GM19438 (cell line): ENCODE data around the gene SLC9C1.

Experiments used
- ATAC-seq: cut with Tn5 transposase; IDR thresholded peaks from one replicate; pipeline ENCODE4 v1.9.1; 2021; ENCODE audit warnings: low read depth; ENCODE audit not compliant: unreplicated experiment

SLC9C1 gene

DNA sequence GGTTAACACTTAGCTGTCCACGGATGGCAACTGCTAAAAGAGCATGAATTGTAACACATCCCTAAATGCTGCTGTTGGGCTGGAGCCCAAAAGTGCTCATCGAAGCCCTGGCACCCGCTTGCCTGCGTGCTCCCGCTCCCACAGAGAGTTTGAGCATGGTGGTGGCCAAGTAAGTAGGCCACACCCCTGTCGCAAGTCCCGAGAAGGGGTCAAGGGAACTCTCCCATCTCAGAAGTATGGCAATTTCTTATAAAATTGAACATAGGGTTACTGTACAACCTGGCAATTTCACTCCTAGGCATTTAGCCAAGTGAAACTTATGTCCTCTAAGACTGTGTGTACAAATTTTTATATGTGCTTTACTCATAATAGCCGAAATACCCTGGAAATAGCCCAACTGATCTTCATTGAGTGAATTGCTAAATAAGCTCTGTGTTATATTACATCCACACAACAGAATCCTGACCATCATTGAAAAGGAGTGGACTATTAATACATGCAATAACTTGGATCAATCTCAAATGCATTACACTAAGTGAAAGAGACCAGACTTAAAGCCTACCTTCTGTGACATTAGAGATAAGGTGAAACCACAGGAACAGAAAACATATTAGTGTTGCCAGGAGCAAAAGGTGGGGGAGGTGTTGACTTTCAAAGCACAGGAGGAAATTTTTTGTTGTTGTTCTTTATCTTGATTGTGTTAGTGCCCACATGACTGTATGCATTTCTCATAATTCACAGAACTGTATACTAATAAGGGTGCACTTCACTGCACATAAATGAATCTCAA lies 159.5 kb downstream of the SLC9C1 start:
- no peak for ATAC-seq

DNA sequence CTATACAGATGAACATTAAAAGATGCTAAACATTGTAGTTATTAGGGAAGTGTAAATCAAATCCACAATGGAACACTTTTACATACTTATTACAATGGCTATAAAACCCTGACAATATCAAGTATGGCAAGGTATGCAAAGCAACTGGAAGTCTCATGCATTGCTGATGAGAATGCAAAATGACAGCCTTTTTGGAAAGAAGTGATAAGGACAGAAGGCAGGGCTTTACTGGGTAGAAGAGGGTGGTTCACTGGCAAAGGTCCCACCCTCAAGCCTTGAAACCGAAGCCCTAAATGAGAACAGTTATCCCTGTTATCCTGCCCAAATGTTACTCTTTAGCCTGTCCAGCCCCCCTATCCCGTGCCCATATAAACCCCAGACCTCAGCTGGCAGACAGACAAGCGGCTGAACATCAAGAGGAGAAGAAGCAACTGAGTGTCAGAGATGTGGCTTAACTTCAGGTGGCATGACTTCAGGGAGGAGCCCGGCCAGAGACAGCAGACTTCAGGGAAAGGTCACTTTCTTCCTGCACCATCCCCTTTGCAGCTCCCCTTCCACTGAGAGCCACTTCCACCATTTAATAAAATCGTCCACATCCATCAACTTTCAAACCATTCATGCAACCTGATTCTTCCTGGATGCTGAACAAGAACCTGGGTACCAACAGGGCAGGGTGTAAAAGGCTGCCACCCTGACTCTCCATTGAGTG lies 160.2 kb downstream of the SLC9C1 start:
- ATAC-seq: no peak

DNA sequence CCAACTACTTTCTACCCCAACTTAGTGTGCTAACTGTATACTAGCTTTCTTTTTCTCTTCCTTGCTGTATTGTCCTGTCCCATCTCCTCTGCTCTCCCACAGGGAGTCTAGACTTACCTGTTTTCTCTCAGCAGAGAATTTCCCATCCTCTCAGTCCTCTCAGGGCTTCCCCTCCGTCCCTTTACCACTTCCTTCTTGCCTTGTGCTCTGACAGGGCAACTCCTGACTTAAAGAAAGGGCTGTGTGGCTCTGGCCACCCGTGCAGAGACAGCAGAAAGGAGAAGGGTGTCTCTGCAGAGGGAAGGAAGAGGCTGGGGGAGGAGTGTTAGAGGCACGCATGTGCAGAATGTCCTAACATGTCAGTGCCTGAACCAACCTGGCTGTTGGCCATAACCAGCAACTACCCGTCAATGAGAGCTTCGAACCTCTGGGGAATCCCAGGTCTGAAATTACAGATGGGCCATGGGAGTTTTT lies 161.0 kb downstream of the SLC9C1 start, which contains the start of gene GCSAM:
Gene GCSAM, minus strand, starts transcription at position 274 of the 474 bp plus-strand sequence. Its CDS starts 128 bp downstream, at position 146.
- peak; percentile 66 for ATAC-seq

DNA sequence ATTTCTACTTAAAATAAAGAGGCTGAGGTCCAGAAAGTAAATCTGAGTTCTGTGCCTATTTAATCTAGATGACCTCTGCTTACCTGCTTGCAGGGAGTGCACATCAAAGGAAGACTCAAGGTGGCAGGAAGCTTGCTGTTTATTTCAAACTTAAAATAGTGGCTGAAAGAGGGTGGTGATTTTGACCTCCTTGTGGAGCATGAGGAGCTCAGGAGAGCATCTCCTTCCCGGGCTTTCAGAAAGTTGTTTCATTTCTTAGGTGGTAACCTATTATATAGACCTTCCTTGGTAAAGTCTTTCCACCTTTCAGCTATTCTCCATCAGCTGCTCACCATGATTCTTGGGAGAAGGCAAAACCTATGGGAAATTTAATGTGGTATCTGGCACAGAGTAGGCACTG lies 161.5 kb downstream of the SLC9C1 start:
- ATAC-seq: peak; percentile 5

- ATAC-seq: no peak
These were observed 161.9 kb downstream of the SLC9C1 start for GRCh38 chr3:112132088-112132487.

- no peak for ATAC-seq
These were observed 162.9 kb downstream of the SLC9C1 start for GRCh38 chr3:112131111-112131510.

- no peak for ATAC-seq
These were observed 163.4 kb downstream of the SLC9C1 start for GRCh38 chr3:112130638-112130993.

GRCh38 chr3:112129925-112130637 lies 163.9 kb downstream of the SLC9C1 start:
- ATAC-seq: no peak

DNA sequence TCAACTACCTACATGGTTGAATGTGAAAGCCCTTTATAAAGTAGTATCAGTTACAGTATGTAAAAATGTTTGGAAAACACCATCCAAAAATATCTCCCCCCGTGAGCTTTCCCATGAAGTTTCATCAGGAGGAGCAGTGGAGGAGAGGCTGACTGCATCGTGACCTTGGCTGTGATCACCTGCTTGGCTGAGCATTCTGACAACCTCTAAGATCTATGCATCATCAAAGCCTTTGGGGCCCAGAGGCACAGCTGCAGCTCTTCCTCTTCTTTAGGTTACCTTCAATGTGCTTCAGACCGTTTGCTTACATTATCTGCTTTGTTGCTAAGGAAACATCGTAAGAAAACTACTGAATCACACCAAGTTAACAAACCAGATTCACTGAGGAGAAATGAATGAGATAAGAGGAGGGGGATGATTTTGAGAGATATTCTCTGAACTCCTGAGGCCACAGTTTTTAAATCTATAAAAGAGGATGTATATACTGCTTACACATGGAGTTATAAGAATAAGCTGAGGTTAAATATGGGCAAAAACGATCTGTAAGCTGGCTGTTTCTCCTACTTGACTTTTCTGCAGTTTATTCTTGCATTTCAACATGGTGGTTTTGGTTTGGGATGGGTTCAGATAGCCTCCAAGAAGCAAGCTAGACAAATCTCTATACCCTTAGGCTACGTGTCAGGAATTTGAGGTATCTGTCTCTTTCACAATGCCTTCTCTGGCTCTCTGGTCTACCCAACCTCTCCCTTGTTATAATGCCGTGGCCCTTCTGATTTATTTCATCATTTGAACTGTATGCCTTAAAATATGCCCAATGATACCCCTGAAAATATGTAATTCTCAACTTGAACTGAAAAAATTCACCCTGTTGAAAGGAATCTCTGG lies 164.9 kb downstream of the SLC9C1 start:
- ATAC-seq: peak; percentile 34

DNA sequence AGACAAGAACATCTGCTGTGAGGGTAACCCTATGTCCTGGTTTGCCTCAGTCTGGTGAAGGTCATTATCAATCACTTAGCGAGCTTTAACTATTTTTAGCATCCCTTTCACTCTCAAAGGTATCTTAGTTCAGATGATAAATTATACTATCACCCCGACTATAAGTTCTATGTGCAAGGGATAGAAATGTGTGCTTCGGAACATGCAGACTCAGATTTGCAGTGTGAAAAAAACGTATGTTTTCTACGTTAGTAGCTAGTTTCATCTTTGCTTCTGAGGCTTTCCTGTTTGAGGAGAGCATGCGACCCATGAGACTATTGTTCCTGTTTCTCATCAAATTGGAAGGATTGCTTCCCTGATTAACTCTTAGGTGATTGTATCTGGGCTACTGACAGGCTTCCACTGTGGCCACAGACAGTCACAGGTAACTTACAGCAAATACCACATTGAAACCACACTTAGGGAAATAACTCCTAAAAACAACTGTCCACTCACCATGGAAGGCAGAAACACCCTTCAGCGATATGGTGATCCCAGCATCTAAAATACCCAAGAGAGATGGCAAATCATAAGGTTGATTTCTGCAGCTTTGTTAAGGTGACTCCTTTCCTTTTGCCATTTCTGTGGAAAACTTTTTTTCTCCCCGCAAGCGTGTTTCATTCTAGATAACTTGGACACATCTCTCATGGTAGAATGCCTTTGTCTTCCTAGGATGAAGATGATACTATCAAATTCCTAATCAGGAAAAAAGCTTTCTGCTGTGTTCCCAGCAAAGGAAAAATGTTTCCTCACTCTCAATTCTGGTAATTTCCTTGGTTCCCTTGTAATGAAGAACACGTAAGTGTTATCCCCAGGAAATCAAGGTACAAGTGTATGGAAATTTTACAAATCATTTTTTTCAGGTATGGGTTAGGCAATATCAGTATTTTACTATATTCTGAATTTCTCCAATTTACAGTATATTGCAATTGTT lies 166.2 kb downstream of the SLC9C1 start:
- no peak for ATAC-seq

DNA sequence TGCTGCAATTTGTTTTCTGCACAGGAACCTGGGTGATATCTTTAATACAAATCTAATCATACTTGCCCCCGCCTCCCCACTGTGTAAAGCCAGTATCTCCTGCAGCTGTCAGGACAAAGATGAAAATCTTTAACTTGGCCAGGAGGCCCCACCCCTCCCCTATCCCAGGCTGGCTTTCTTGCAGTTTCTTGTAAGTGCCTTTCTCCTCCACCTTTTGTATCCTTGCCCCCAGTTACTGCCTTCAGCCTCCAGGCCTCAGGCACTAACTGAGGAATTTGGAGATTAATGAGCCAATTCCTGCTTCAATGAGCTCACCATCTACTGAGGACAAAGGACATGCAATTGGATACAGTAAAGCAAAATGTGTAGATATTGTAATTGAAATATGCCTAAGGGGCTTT lies 167.5 kb downstream of the SLC9C1 start:
- no peak for ATAC-seq

GRCh38 chr3:112124907-112125607 lies 169.0 kb downstream of the SLC9C1 start:
- no peak for ATAC-seq

DNA sequence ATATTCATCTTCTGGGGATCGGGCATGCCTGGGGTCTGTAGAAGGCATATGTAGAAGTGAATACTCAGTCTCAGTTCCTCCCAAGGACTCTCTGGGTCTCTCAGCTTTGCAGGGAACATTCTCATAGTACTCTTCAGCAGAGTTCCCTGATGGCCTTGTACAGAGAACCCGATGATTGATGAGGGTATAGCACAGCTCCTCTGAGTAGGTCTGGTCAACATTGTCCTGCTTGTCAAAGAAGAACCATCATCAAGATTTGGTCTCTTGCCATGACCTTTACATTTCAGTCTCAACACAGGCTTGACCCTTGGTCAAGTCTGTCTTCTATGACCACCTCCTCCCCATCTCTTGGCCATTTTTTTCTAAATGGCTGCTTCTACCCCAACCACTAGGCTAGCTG lies 170.5 kb downstream of the SLC9C1 start:
- no peak for ATAC-seq

GRCh38 chr3:112122870-112123269 lies 171.1 kb downstream of the SLC9C1 start:
- no peak for ATAC-seq

GRCh38 chr3:112121577-112122547 lies 172.2 kb downstream of the SLC9C1 start:
- no peak for ATAC-seq

GRCh38 chr3:112119962-112120836 lies 173.8 kb downstream of the SLC9C1 start:
- ATAC-seq: no peak
